ENCODE measurements around the gene KCND3.

- TF ChIP-seq POLR2A (IDR thresholded peaks at IDR 0.05) = no peak
- TF ChIP-seq CTCF (IDR thresholded peaks at IDR 0.05) = no peak
These were observed 21.7 kb upstream of the KCND3 start for GRCh38 chr1:112011202-112011601.

All from lower leg skin (tissue), 3 donors.